GM21737 (cell line): ENCODE measurements around the gene TMEM231.
"Not testable (repeated sequence)": the region's sequence is repeated elsewhere in the genome, so short reads cannot be mapped to it uniquely, and the experiment has no call there.

Experiments used
- ATAC-seq: cut with Tn5 transposase; IDR thresholded peaks from one replicate; pipeline ENCODE4 v1.9.1; 2021; ENCODE audit warnings: mild to moderate bottlenecking, moderate library complexity; ENCODE audit not compliant: unreplicated experiment

Gene TMEM231

GRCh38 chr16:75555707-75556430 is at the start of gene TMEM231:
Gene TMEM231 (minus strand): TSS chr16:75556252. CDS start chr16:75556209, 43 bp downstream.
- ATAC-seq, result peak; percentile 97

GRCh38 chr16:75603241-75603640 is 47.2 kb upstream of the TMEM231 start:
- no peak for ATAC-seq

GRCh38 chr16:75599452-75600277 is 43.6 kb upstream of the TMEM231 start:
- no peak for ATAC-seq

GRCh38 chr16:75593825-75594820 is 38.1 kb upstream of the TMEM231 start:
- ATAC-seq, result no peak

- ATAC-seq, result no peak
These were observed 37.3 kb upstream of the TMEM231 start for GRCh38 chr16:75593308-75593707.

GRCh38 chr16:75591927-75592326 is 35.9 kb upstream of the TMEM231 start:
- ATAC-seq, result not testable (repeated sequence)

- no peak for ATAC-seq
These were observed 35.1 kb upstream of the TMEM231 start for GRCh38 chr16:75590920-75591843.

- no peak for ATAC-seq
These were observed 33.3 kb upstream of the TMEM231 start for GRCh38 chr16:75589306-75589705.

- no peak for ATAC-seq
These were observed 32.7 kb upstream of the TMEM231 start for GRCh38 chr16:75588716-75589115.

GRCh38 chr16:75584108-75584507 is 28.1 kb upstream of the TMEM231 start:
- no peak for ATAC-seq

GRCh38 chr16:75579281-75579834 is 23.3 kb upstream of the TMEM231 start:
- no peak for ATAC-seq

GRCh38 chr16:75578725-75579124 is 22.7 kb upstream of the TMEM231 start:
- no peak for ATAC-seq

- no peak for ATAC-seq
These were observed 22.2 kb upstream of the TMEM231 start for GRCh38 chr16:75578212-75578611.

GRCh38 chr16:75576384-75576811 is 20.3 kb upstream of the TMEM231 start:
- ATAC-seq, result peak; percentile 51

GRCh38 chr16:75575958-75576357 is 19.9 kb upstream of the TMEM231 start:
- ATAC-seq, result no peak

GRCh38 chr16:75573955-75574354 is 17.9 kb upstream of the TMEM231 start:
- ATAC-seq, result no peak

- no peak for ATAC-seq
These were observed 17.0 kb upstream of the TMEM231 start for GRCh38 chr16:75572864-75573542.

- ATAC-seq, result no peak
These were observed 14.5 kb upstream of the TMEM231 start for GRCh38 chr16:75570396-75571065.
